ENCODE results near the gene EPAS1.

EPAS1 gene

GRCh38 chr2:46257476-46257875 lies 39.7 kb upstream of the EPAS1 start:
- H3K4me3 ChIP-seq (ENCODE audit: low read depth, low read length): no peak overlapping the region
- peak; percentile 83 for DNase-seq (ENCODE audit: low read depth)
- TF ChIP-seq CTCF (conservative IDR thresholded peaks at IDR 0.05; ENCODE audit: low read depth, low read length): no peak

GRCh38 chr2:46257980-46258379 lies 39.2 kb upstream of the EPAS1 start:
- no peak for DNase-seq (ENCODE audit: low read depth)
- no peak overlapping the region for H3K4me3 ChIP-seq (ENCODE audit: low read depth, low read length)
- TF ChIP-seq CTCF (conservative IDR thresholded peaks at IDR 0.05; ENCODE audit: low read depth, low read length): no peak

GRCh38 chr2:46258937-46259776 lies 38.0 kb upstream of the EPAS1 start:
- TF ChIP-seq CTCF (conservative IDR thresholded peaks at IDR 0.05; ENCODE audit: low read depth, low read length): no peak

GRCh38 chr2:46259777-46260168 lies 37.4 kb upstream of the EPAS1 start:
- no peak overlapping the region for H3K4me3 ChIP-seq (ENCODE audit: low read depth, low read length)
- TF ChIP-seq CTCF (conservative IDR thresholded peaks at IDR 0.05; ENCODE audit: low read depth, low read length): no peak
- no peak for DNase-seq (ENCODE audit: low read depth)

More at GRCh38 chr2:46258937-46259776, 38.0 kb upstream of the EPAS1 start:
- H3K4me3 ChIP-seq (ENCODE audit: low read depth, low read length): no peak overlapping the region
- no peak for DNase-seq (ENCODE audit: low read depth)

- no peak overlapping the region for H3K4me3 ChIP-seq (ENCODE audit: low read depth, low read length)
- TF ChIP-seq CTCF (conservative IDR thresholded peaks at IDR 0.05; ENCODE audit: low read depth, low read length): no peak
- DNase-seq (ENCODE audit: low read depth): no peak
Measured at GRCh38 chr2:46260305-46260704, 36.9 kb upstream of the EPAS1 start.

GRCh38 chr2:46262248-46262938 lies 34.8 kb upstream of the EPAS1 start:
- DNase-seq (ENCODE audit: low read depth): no peak
- no peak for TF ChIP-seq CTCF (conservative IDR thresholded peaks at IDR 0.05; ENCODE audit: low read depth, low read length)
- H3K4me3 ChIP-seq (ENCODE audit: low read depth, low read length): no peak overlapping the region
